K562 (cell line): ENCODE data around the gene DEDD2. TPM values are rescaled to one million over a fixed set of nuclear protein-coding genes. Genes with fewer than 3 reads are reported as not detected.

Experiments
- BRD9 ChIP-seq: fragments of 450-650 bp; IDR thresholded peaks from 2 replicates; pipeline ENCODE4 v1.6.1; 2018; ENCODE audit warnings: low read depth; ENCODE audit not compliant: partially characterized antibody
- CBX8 ChIP-seq: fragments of 200-600 bp; sonication (generic); IDR thresholded peaks from 2 replicates; pipeline ENCODE4 v1.6.1; 2012; ENCODE audit warnings: borderline replicate concordance, mixed run types, low read depth, mild to moderate bottlenecking, moderate library complexity, mixed read lengths, low read length, control low read depth, inconsistent platforms; ENCODE audit not compliant: poor library complexity, severe bottlenecking; ENCODE audit errors: extremely low read depth
- CTBP1 ChIP-seq: fragments of 450-650 bp; IDR thresholded peaks from 2 replicates; pipeline ENCODE4 v1.6.1; 2016; ENCODE audit warnings: borderline replicate concordance
- EHMT2 ChIP-seq: fragments of 450-650 bp; IDR thresholded peaks from 2 replicates; pipeline ENCODE4 v1.6.1; 2018; ENCODE audit warnings: antibody characterized with exemption
- FOXP1 ChIP-seq: sonication (generic); formaldehyde crosslinking; IDR thresholded peaks from 2 replicates; pipeline ENCODE4 v1.8.0; 2022; ENCODE audit warnings: mild to moderate bottlenecking, missing genetic modification reagents
- JUNB ChIP-seq: fragments of 450-650 bp; formaldehyde crosslinking; conservative IDR thresholded peaks from 2 replicates; pipeline ENCODE4 v1.4.0; 2020; ENCODE audit warnings: mild to moderate bottlenecking
- MIER1 ChIP-seq: fragments of 450-650 bp; IDR thresholded peaks from 2 replicates; pipeline ENCODE4 v1.6.1; 2016; ENCODE audit warnings: antibody characterized with exemption, mild to moderate bottlenecking, low read depth
- MYBL2 ChIP-seq, 2 experiments: fragments of 450-650 bp in 1 of 2; sonication (generic) in 1 of 2; formaldehyde crosslinking in 1 of 2; IDR thresholded peaks; 2 replicates each; pipeline versions ENCODE4 v1.6.1 to v1.8.1; 2017 to 2022; ENCODE audit warnings: borderline replicate concordance in 1 of 2, inconsistent platforms in 1 of 2, low read depth in 1 of 2, mild to moderate bottlenecking in 1 of 2, missing genetic modification reagents in 1 of 2, moderate library complexity in 1 of 2
- PREB ChIP-seq: sonication (generic); formaldehyde crosslinking; IDR thresholded peaks from 2 replicates; pipeline ENCODE4 v1.8.1; 2023; ENCODE audit warnings: mild to moderate bottlenecking, missing genetic modification reagents
- RB1 ChIP-seq: fragments of 450-650 bp; IDR thresholded peaks from 2 replicates; pipeline ENCODE4 v1.6.1; 2017; ENCODE audit warnings: low read depth, mild to moderate bottlenecking
- SIN3B ChIP-seq: fragments of 450-650 bp; IDR thresholded peaks from 2 replicates; pipeline ENCODE4 v1.6.1; 2017; ENCODE audit warnings: low read depth, mild to moderate bottlenecking, moderate library complexity
- SREBF2 ChIP-seq: sonication (generic); formaldehyde crosslinking; IDR thresholded peaks from 2 replicates; pipeline ENCODE4 v1.4.0; 2020; ENCODE audit warnings: mild to moderate bottlenecking, missing genetic modification reagents
- TEAD2 ChIP-seq: fragments of 450-650 bp; IDR thresholded peaks from 2 replicates; pipeline ENCODE4 v1.6.1; 2016; ENCODE audit warnings: missing genetic modification characterization, control low read depth, missing compliant biosample characterization
- ZNF197 ChIP-seq: fragments of 200-800 bp; sonication (Bioruptor generic); IDR thresholded peaks from 2 replicates; pipeline ENCODE4 v1.6.1; 2016; ENCODE audit warnings: low read depth, missing genetic modification characterization, missing compliant biosample characterization
- ZNF57 ChIP-seq: fragments of 450-650 bp; formaldehyde crosslinking; IDR thresholded peaks from 2 replicates; pipeline ENCODE4 v1.4.0; 2020; ENCODE audit warnings: mild to moderate bottlenecking, moderate library complexity
- ZNF699 ChIP-seq: fragments of 250-450 bp; sonication (Bioruptor Pico); IDR thresholded peaks from 2 replicates; pipeline ENCODE4 v1.8.0; 2021; ENCODE audit warnings: mild to moderate bottlenecking, moderate library complexity; ENCODE audit not compliant: insufficient replicate concordance
- ZNF75A ChIP-seq: fragments of 450-650 bp; formaldehyde crosslinking; IDR thresholded peaks from 2 replicates; pipeline ENCODE4 v1.4.0; 2020; ENCODE audit warnings: mild to moderate bottlenecking
- polyA plus RNA-seq, 8 experiments: library from polyadenylated mRNA; depleted of rRNA in 4 of 8; stranded (reverse) in 5 of 8; unstranded in 3 of 8; fragments of >200 nt; fragmentation: Nextera tagmentation in 2 of 8; fragmentation: Illumina TruSeq in 1 of 8; extraction: Ambion mirVana in 2 of 8; extraction: Trizol in 1 of 8; gene quantifications; 2 replicates each; pipeline versions ENCODE4 v1.2.1 to v1.2.3, GENCODE V29; 2011 to 2014; ENCODE audit warnings: inconsistent platforms in 1 of 8, missing spikeins in 1 of 8
- total RNA-seq, 7 experiments: library from RNA; depleted of rRNA in 6 of 7; stranded (reverse); fragments of >200 nt in 6 of 7; fragmentation: Illumina TruSeq in 2 of 7; extraction: Trizol in 2 of 7; gene quantifications; 2 replicates each; pipeline versions ENCODE4 v1.2.1 to v1.2.3, GENCODE V29; 2011 to 2021; ENCODE audit warnings: low replicate concordance in 1 of 7
- TF ChIP-seq, protein P1 (sequence below), 3 experiments: fragments of 200-800 bp in 1 of 3; fragments of 250-450 bp in 1 of 3; fragments of 450-650 bp in 1 of 3; sonication (Bioruptor Pico) in 1 of 3; sonication (Bioruptor generic) in 1 of 3; formaldehyde crosslinking in 1 of 3; IDR thresholded peaks; 2 replicates each; pipeline versions ENCODE4 v1.6.1 to v1.8.0; 2016 to 2022; ENCODE audit warnings: mild to moderate bottlenecking in 2 of 3, missing genetic modification characterization in 2 of 3, missing compliant biosample characterization in 1 of 3, moderate library complexity in 1 of 3
- TF ChIP-seq, protein P2 (sequence below): fragments of 450-650 bp; formaldehyde crosslinking; IDR thresholded peaks from 2 replicates; pipeline ENCODE4 v1.4.0; 2022; ENCODE audit warnings: mild to moderate bottlenecking, moderate library complexity

The DEDD2 gene
- total and polyA plus RNA-seq, 9 of the 15 experiments (the other 6 are each of a cell fraction or from before 2014, with no cell fraction given), result 4.3 to 43.0 (median 29.2) TPM

GRCh38 chr19:42216653-42217519 lies 591 bp downstream of the DEDD2 start (continued):
- TF ChIP-seq ZNF197 (CRISPR knock-in tag) (no peak), RB1 (no peak), FOXP1 (no peak), SREBF2 (CRISPR knock-in tag) (no peak), SIN3B (no peak; the same call in 1 of the 2 replicates), MYBL2 (IDR thresholded peaks at IDR 0.05; ENCODE audit: low read depth) (no peak), MYBL2 (CRISPR knock-in tag; IDR thresholded peaks at IDR 0.05; ENCODE audit: borderline replicate concordance) (no peak), CBX8 (no peak), JUNB (CRISPR knock-in tag) (no peak), MIER1 (no peak), CTBP1 (no peak), EHMT2 (no peak), TEAD2 (tag) (no peak), ZNF699 (CRISPR knock-in tag) (no peak), ZNF75A (CRISPR knock-in tag) (no peak), BRD9 (no peak), ZNF57 (CRISPR knock-in tag) (no peak), PREB (CRISPR knock-in tag) (no peak)
- TF ChIP-seq, protein P1, sequence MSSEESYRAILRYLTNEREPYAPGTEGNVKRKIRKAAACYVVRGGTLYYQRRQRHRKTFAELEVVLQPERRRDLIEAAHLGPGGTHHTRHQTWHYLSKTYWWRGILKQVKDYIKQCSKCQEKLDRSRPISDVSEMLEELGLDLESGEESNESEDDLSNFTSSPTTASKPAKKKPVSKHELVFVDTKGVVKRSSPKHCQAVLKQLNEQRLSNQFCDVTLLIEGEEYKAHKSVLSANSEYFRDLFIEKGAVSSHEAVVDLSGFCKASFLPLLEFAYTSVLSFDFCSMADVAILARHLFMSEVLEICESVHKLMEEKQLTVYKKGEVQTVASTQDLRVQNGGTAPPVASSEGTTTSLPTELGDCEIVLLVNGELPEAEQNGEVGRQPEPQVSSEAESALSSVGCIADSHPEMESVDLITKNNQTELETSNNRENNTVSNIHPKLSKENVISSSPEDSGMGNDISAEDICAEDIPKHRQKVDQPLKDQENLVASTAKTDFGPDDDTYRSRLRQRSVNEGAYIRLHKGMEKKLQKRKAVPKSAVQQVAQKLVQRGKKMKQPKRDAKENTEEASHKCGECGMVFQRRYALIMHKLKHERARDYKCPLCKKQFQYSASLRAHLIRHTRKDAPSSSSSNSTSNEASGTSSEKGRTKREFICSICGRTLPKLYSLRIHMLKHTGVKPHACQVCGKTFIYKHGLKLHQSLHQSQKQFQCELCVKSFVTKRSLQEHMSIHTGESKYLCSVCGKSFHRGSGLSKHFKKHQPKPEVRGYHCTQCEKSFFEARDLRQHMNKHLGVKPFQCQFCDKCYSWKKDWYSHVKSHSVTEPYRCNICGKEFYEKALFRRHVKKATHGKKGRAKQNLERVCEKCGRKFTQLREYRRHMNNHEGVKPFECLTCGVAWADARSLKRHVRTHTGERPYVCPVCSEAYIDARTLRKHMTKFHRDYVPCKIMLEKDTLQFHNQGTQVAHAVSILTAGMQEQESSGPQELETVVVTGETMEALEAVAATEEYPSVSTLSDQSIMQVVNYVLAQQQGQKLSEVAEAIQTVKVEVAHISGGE (CRISPR knock-in tag; IDR thresholded peaks at IDR 0.05), result no peak
- TF ChIP-seq, protein P2, sequence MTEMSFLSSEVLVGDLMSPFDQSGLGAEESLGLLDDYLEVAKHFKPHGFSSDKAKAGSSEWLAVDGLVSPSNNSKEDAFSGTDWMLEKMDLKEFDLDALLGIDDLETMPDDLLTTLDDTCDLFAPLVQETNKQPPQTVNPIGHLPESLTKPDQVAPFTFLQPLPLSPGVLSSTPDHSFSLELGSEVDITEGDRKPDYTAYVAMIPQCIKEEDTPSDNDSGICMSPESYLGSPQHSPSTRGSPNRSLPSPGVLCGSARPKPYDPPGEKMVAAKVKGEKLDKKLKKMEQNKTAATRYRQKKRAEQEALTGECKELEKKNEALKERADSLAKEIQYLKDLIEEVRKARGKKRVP (CRISPR knock-in tag), result no peak
